Epithelial cell of esophagus (primary cell): ENCODE results near the gene MARVELD3.
"Not testable (repeated sequence)": the region's sequence is repeated elsewhere in the genome, so short reads cannot be mapped to it uniquely, and the experiment has no call there.

Source experiments
- DNase-seq: peaks from one replicate; pipeline ENCODE4 v3.0.0; 2010; ENCODE audit warnings: low read depth
- H3K4me3 ChIP-seq: 2 replicates; pipeline ENCODE4 v1.5.1; 2011; ENCODE audit warnings: mild to moderate bottlenecking, low read length, control low read depth
- TF ChIP-seq, protein P1 (sequence below): IDR thresholded peaks from 2 replicates; pipeline ENCODE4 v1.5.1; 2011; ENCODE audit warnings: low read depth, mild to moderate bottlenecking, low read length, control low read depth, inconsistent platforms; ENCODE audit not compliant: insufficient read depth; ENCODE audit errors: missing control alignments

Gene MARVELD3

DNA sequence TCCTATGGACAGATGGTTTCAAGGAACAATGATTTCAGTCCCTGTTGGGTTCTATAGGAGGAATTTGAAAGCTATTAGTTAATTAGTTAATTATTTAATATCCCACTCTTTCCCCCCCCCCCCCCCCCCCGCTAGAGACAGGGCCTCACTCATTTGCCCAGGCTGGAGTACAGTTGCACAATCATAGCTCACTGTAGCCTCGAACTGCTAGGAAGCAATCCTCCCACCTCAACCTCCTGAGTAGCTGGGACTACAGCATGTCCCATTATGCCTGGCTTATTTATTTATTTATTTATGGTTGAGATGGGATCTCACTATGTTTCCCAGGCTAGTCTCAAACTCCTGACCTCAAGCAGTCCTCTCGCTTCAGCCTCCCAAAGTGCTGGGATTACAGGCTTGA lies 34.1 kb upstream of the MARVELD3 start:
- H3K4me3 ChIP-seq, result no peak overlapping the region
- DNase-seq, result no peak
- TF ChIP-seq, protein P1, sequence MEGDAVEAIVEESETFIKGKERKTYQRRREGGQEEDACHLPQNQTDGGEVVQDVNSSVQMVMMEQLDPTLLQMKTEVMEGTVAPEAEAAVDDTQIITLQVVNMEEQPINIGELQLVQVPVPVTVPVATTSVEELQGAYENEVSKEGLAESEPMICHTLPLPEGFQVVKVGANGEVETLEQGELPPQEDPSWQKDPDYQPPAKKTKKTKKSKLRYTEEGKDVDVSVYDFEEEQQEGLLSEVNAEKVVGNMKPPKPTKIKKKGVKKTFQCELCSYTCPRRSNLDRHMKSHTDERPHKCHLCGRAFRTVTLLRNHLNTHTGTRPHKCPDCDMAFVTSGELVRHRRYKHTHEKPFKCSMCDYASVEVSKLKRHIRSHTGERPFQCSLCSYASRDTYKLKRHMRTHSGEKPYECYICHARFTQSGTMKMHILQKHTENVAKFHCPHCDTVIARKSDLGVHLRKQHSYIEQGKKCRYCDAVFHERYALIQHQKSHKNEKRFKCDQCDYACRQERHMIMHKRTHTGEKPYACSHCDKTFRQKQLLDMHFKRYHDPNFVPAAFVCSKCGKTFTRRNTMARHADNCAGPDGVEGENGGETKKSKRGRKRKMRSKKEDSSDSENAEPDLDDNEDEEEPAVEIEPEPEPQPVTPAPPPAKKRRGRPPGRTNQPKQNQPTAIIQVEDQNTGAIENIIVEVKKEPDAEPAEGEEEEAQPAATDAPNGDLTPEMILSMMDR, result no peak

DNA sequence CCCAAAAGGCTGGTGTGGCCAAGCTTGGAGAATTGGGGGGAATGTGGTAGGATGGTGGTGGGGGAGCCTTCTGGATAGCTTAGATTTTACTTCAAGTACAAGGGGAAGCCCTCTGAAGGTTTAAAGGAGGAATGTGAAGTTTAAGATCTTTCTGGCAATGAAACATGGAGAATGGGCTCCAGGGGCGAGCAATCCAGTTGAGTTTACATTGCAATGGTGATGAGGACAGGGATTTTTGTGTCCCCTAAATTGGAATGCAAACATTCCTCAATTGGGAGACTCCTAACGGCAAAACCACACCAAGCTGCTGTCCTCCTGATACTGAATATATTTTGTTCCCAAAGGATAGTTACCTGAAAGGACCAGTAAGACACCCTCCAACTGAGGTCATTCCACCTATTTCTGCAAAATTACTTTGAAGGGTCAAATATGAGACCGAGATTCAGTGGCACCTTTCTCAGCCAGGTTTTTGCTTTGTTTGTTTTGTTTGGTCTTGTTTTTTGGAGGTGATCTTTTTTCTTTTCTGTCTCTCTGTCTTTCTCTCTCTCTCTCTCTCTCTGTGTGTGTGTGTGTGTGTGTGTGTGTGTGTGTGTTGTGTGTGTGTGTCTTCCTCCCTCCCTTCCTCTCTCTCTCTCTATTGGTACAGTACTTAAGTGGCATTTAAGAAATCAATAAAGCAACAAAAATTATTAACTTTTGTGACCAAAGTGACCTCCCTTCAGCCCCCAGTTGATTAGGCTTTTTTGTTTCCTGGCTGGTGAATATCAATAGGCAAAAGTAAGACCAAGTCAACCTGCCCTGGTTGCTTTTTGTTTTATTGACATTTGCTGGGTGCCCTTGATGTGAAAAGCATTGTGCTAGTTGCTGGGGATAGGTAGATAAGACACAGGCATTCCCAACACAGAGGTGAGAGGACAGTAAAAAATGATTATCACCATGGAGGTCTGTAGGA lies 32.7 kb upstream of the MARVELD3 start:
- TF ChIP-seq, protein P1, result no peak
- no peak overlapping the region for H3K4me3 ChIP-seq
- no peak for DNase-seq

DNA sequence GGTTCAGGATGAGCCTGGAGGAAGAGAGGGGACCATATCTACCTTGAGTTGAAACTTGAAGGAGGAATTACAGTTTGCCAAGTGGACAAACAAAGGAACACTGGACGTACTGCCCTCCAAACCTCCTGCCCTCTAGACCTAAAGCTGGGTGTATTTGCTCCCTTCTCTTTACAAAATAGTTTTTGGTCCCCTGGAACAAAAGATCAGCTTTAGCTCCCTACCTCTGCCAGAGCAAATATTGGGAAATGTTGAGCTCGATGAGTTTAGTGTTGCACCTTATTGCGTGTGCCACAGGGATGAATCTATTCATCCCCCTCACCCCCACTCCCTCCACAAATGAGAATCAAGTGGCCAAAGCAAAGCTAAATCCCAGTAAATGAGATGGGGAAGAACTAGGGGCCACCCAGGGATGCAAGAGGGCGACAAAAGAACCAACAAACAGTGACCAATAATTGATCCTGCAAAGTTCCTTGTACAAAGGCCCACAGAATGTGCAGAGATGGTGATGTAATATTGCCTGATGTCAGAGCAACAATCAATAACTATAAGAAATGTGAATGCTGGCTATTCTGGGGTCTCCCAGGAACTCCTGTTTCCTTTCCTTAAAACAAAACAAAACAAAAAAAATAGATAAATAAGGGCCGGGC lies 31.9 kb upstream of the MARVELD3 start:
- TF ChIP-seq, protein P1, result no peak
- DNase-seq, result no peak
- H3K4me3 ChIP-seq, result no peak overlapping the region

DNA sequence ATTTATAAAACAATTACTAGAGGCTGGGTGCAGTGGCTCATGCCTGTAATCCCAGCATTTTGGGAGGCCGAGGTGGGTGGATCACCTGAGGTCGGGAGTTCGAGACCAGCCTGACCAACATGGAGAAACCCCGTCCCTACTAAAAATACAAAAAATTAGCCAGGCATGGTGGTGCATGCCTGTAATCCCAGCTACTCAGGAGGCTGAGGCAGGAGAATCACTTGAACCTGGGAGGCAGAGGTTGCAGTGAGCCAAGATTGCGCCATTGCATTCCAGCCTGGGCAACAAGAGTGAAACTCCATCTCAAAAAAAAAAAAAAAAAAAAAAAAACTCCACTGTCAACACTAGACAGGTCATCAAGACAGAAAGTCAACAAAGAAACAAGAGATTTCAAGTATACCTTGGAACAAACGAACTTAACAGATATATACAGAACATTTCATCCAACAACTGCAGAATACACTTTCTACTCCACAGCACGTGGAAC lies 30.6 kb upstream of the MARVELD3 start:
- H3K4me3 ChIP-seq, DNase-seq: not testable (repeated sequence)

DNA sequence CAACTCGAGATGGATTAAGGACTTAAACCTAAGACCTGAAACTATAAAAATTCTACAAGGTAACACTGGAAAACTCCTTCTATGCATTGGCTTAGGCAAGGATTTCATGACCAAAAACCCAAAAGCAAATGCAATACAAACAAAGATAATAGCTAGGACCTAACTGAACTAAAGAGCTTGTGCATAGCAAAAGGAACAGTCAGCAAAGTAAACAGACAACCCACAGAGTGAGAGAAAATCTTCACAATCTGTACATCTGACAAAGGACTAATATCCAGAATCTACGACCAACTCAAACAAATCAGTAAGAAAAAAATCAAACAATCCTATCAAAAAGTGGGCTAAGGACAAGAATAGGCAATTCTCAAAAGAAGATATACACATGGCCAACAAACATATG lies 27.6 kb upstream of the MARVELD3 start:
- H3K4me3 ChIP-seq, DNase-seq: not testable (repeated sequence)

DNA sequence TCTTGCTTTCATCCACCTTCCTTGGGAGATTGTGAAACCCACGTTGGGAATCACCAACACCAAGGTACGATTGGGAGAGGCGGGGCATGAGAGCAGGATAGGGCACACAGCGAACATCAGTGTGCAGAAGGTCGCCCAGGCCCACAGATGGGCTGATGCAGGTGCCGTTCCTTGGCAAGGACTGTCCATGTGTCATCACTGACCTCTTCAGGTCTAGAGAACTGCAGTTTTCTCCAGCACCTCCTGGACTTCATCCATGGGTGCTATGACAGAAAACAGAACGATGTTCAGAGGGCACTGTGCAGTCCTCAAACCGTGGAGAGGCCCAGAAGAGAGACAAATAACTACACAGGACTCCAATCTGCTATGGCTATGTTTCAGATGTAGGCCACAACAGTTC lies 25.2 kb upstream of the MARVELD3 start:
- no peak for DNase-seq
- TF ChIP-seq, protein P1, result no peak
- H3K4me3 ChIP-seq, result no peak overlapping the region

DNA sequence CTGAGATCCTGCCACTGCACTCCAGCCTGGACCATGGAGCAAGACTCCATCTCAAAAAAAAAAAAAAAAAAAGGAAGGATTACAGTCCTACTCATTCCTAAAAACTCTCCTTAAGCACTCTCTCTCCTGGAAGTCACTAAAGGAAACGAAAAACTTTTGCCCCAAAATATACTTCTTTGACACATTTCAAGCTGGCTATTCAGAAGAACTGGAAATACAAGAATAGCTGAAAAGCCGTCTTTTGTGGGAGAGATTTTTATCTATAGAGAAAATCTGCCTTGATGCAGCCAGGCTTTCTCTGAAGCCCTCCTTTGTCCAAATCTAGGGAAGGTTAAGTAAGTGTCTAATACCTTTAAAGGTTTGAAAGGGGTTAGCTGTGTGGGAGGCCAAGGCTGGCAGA lies 16.9 kb upstream of the MARVELD3 start:
- TF ChIP-seq, protein P1, result no peak
- DNase-seq, result no peak
- no peak overlapping the region for H3K4me3 ChIP-seq
